IPS DF 6.9 (cell line): Measurements from ENCODE around the gene CD47.

Experiments used
- DNase-seq: peaks from one replicate; pipeline ENCODE4 v3.0.0-alpha.2; 2013; ENCODE audit warnings: low read depth, low spot score
- H3K27ac ChIP-seq: one replicate; pipeline ENCODE4 v1.5.1; 2013; ENCODE audit warnings: low read length, control low read depth
- H3K27me3 ChIP-seq: 2 replicates; pipeline ENCODE4 v1.6.1; 2013; ENCODE audit warnings: mild to moderate bottlenecking, low read length; ENCODE audit not compliant: control insufficient read depth, insufficient read depth
- H3K36me3 ChIP-seq: 2 replicates; pipeline ENCODE4 v1.6.1; 2013; ENCODE audit warnings: low read length; ENCODE audit not compliant: control insufficient read depth, insufficient read depth
- H3K4me1 ChIP-seq: 2 replicates; pipeline ENCODE4 v1.6.1; 2013; ENCODE audit warnings: low read length; ENCODE audit not compliant: control insufficient read depth, insufficient read depth
- H3K4me3 ChIP-seq: 2 replicates; pipeline ENCODE4 v1.5.1; 2013; ENCODE audit warnings: mild to moderate bottlenecking, low read length
- H3K9me3 ChIP-seq: 2 replicates; pipeline ENCODE4 v1.6.1; 2013; ENCODE audit warnings: low read length, inconsistent platforms; ENCODE audit not compliant: control insufficient read depth, insufficient read depth
- WGBS: extraction: QIAGEN DNeasy Blood & Tissue Kit; methylation state at CpG from one replicate; pipeline ENCODE4 v1.1.7; 2013; ENCODE audit warnings: mixed read lengths, missing lambda C conversion rate; ENCODE audit not compliant: insufficient read length, insufficient coverage; 5-methylcytosine and 5-hydroxymethylcytosine counted together

The CD47 gene

DNA sequence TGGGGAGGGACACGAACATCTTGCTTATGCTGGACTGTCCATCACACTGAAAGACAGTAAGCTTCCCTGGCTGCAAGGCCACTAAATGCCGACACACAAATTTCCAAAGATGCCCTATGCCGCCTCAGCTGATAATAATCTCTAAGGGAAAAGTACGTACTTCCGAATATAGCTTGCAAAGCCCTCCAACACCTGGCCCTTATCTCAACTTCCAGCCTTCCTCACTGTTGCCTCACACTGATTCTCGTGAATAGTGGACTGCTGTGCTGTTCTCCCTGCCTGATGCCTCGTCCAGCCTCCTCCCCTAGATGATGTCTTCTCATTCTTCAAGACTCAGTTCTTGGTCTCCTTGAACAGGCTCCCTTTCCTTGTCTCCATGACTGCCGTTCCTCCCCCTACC lies 72.3 kb downstream of the CD47 start:
- Histone ChIP-seq H3K4me3 (no peak overlapping the region), H3K27me3 (no peaks in the 10 kb centered on the region; the same call in 1 of the 2 replicates), H3K27ac (no peak overlapping the region), H3K9me3 (no peaks in the 10 kb centered on the region), H3K36me3 (no peaks in the 10 kb centered on the region), H3K4me1 (peaks cover 1% of the 10 kb centered on the region; the same call in 1 of the 2 replicates)
- DNase-seq, result no peak
- WGBS, result no CpG with 5 or more reads among the region's 8 CpGs

DNA sequence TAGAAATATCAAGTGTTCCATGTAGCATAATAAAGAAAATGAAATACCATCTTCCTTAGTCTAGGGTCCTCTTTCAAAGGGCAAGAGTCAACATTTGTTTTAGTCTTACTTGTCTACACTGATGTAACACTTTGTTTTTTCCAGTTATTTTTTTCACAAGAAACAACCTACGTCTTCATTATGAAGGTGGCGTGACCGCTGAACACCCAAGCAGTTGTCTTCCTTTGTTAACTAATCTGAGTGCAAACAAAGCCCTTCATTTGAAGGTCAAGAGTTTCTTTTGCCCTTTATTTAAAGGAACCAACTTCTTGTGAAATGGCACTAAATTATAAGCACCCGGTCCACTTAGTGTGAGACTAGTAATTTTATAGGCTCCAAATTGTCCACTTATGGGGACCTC lies 73.2 kb downstream of the CD47 start:
- no CpG with 5 or more reads among the region's 4 CpGs for WGBS
- Histone ChIP-seq H3K9me3 (no peaks in the 10 kb centered on the region), H3K4me3 (no peak overlapping the region), H3K27me3 (no peaks in the 10 kb centered on the region; the same call in 1 of the 2 replicates), H3K27ac (no peak overlapping the region), H3K4me1 (peaks cover 1% of the 10 kb centered on the region; the same call in 1 of the 2 replicates), H3K36me3 (no peaks in the 10 kb centered on the region)
- DNase-seq, result no peak

DNA sequence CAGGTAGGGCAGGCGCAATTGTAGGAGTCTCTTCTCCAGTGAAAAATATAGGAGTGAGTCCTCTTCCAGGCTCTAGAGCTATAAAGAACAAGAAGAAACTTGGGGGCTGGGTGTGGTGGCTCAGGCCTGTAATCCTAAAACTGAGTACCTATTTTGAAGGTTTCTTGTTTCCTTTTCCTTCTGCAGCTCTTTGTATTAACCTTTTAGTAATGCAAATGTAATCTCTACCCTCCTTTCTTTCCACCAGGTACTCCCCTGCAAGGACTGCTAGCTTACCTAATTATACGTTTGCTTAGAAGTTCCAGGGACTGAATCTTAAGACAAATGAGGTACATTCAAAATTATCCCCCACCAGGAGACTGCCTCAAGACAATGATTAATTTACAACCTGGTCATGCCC lies 75.9 kb downstream of the CD47 start:
- no peak overlapping the region for H3K4me3 ChIP-seq
- no peak for DNase-seq
- no peaks in the 10 kb centered on the region for H3K9me3 ChIP-seq
- H3K36me3 ChIP-seq, result no peaks in the 10 kb centered on the region
- peaks cover 1% of the 10 kb centered on the region; the same call in 1 of the 2 replicates for H3K4me1 ChIP-seq
- no peaks in the 10 kb centered on the region; the same call in 1 of the 2 replicates for H3K27me3 ChIP-seq
- H3K27ac ChIP-seq, result no peak overlapping the region
- WGBS, result no CpG with 5 or more reads among the region's 2 CpGs

DNA sequence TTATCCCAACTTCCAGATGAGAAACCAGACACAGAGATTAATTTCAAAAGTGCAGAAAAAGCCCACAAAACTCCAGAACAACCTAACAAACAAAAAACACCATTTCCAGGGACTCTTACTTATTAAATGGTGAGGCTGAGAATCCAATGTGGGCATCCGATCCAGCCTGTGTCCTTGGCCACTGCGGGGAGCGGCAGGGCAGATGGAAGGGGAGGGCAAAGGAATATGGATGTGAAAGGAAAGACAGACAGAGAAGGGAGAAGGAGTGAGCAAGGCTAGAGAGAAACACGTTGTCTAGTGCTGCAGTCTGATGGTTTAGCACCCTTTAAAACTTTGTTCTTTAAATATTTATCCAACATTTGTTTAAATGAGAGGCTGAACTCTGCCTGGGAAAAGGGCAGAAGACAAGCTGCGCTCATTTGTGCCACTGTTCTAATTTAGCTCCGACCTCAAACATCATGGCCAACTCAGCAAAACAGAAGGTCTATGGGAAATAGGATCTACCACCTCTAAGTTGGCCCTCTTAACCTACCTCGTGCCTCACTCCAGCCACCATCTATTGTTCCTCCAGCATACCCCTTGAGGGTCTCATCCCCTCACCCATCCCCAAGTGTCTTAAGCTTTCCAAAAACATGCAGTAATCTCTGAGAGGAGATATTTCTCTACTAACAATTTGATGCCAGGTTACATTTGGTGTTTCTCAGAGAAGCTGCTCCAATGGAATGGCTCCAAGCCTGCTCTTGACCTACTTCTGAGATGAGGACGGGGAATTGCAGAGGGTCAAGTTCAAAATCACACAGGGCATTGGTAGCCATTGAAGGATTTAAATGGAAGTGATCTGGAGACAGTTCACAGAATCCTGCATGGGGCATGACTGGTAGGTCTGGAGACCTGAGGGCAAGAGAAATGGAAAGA lies 77.4 kb downstream of the CD47 start:
- Histone ChIP-seq H3K36me3 (no peaks in the 10 kb centered on the region), H3K27me3 (no peaks in the 10 kb centered on the region), H3K4me3 (no peak overlapping the region), H3K4me1 (peaks cover 1% of the 10 kb centered on the region; the same call in 1 of the 2 replicates), H3K9me3 (no peaks in the 10 kb centered on the region), H3K27ac (no peak overlapping the region)
- WGBS, result no CpG with 5 or more reads among the region's 8 CpGs
- no peak for DNase-seq

DNA sequence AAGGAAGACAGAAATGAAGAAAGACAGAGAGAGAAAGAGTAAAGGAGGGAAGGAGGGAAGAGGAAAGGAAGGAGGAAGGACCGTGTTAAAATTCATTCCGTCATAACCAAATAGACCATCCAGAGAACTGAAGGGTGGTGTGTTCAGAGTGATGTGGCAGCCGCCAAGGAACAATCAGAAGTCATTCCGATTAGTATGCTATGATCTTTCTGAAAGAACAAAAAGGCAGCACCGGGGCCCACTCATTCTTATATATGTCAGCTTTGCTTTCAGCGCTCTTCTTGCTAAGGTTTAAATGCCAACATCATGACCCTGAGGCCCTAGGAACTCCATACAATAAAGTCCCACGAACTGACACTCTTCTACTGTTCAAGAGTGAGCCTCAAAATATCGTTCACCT lies 78.5 kb downstream of the CD47 start:
- Histone ChIP-seq H3K27ac (no peak overlapping the region), H3K4me1 (peaks cover 1% of the 10 kb centered on the region; the same call in 1 of the 2 replicates), H3K9me3 (no peaks in the 10 kb centered on the region), H3K36me3 (no peaks in the 10 kb centered on the region), H3K27me3 (no peaks in the 10 kb centered on the region), H3K4me3 (no peak overlapping the region)
- no CpG with 5 or more reads among the region's 8 CpGs for WGBS
- no peak for DNase-seq

DNA sequence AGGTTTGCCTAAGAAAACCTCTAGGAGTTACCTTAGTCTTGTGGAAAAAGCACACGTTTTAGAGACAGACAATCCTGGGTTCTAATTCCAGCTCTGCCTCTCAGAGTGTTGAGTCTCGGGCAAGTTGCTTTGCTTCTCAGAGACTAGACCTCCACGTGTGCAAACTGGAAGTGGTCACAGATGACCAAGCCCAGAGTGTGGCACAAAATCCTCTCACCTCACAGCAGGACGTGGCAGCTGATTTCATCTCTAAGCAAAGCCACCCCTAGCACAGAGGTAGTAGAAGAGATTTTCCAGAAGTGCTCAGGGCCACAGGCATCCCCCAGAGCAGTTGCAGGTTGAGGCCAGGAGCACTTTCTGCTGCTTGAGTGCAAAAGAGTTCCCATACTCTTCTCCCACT lies 79.2 kb downstream of the CD47 start:
- Histone ChIP-seq H3K9me3 (no peaks in the 10 kb centered on the region), H3K27me3 (no peaks in the 10 kb centered on the region), H3K4me1 (peaks cover 1% of the 10 kb centered on the region; the same call in 1 of the 2 replicates), H3K36me3 (no peaks in the 10 kb centered on the region), H3K27ac (no peak overlapping the region), H3K4me3 (no peak overlapping the region)
- no peak for DNase-seq
- no CpG with 5 or more reads among the region's 4 CpGs for WGBS

DNA sequence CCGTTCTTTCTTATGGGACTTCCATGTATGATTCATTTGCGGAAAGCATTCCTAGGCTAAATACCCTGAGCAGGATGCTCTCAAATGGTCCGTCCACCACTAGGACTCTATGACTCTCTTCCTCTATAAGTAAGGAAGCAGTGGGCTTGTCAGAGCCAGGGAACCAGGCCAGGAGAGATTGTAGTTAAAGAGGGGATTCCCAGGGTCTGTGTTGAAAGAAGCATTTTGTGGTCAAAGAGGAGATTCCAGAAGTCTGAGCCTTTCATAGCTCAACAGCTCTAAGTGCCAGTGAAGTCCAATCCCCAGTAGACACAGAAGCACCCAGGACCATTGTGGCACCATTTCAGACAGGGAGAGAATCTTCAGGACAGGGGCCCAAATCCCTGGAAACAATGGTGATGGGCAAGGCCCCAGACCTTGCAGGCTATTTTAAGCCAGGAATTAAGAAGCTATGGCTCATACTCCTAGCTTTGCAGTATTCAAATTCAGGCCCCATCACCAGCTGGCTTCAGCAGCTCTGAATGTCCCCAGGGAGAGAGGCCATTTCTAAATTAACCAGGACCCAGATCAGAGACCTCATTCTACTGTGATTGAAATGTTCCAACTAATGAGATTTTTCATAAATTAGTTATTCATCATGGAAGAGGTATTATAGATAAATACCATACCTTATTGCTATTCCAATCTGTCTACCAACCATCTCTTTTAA lies 81.7 kb downstream of the CD47 start:
- H3K27me3 ChIP-seq, result no peaks in the 10 kb centered on the region
- H3K4me3 ChIP-seq, result no peak overlapping the region
- WGBS, result no CpG with 5 or more reads among the region's 3 CpGs
- H3K9me3 ChIP-seq, result no peaks in the 10 kb centered on the region
- H3K4me1 ChIP-seq, result no peaks in the 10 kb centered on the region
- no peaks in the 10 kb centered on the region for H3K36me3 ChIP-seq
- H3K27ac ChIP-seq, result no peak overlapping the region
- no peak for DNase-seq

DNA sequence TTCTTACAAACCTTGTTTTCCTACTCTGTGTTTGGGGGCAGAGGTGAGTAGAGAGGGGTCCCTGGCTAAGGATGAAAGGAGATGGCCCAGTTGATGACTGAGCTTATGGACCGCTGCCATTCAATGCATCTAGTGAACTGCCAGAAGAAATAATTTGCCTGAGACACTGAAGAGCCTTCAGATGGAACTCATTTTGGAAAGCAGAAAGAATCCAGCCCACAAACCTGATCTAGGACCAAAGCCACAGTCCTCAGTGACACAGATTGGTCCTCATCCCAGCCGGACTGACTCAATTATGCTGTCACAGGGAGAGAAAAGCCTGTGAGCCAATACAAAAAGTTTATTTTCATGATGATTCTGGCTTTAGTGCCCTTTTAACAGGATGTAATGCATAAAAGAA lies 82.7 kb downstream of the CD47 start:
- no peak overlapping the region for H3K4me3 ChIP-seq
- no peak overlapping the region for H3K27ac ChIP-seq
- no peaks in the 10 kb centered on the region for H3K27me3 ChIP-seq
- no peaks in the 10 kb centered on the region for H3K4me1 ChIP-seq
- no peak for DNase-seq
- WGBS, result no CpG with 5 or more reads among the region's 2 CpGs
- H3K9me3 ChIP-seq, result no peaks in the 10 kb centered on the region
- no peaks in the 10 kb centered on the region for H3K36me3 ChIP-seq

DNA sequence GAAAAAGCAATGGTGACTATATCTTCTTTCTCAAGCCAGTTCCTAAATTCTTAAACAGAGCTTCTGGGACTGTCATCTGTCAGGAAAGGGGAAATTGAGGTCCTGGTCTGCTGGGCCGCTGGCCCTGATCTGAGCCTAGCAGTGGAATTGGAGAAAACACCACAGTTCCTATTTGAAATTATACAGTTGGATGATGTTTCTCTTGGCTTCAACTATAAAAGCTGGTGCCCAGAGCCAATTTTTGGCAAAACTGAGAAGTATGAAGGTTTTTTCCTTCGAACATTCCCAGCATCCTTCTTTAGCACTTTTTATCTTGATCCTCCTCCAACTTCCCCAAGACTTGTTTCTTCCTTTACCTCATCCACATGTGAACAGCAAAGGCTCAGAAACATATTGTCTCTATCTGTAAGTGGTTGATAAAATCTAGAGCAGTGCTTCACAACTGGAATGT lies 83.9 kb downstream of the CD47 start:
- H3K4me3 ChIP-seq, result no peak overlapping the region
- no peaks in the 10 kb centered on the region for H3K36me3 ChIP-seq
- DNase-seq, result no peak
- WGBS, result no CpG with 5 or more reads among the region's 2 CpGs
- H3K9me3 ChIP-seq, result no peaks in the 10 kb centered on the region
- H3K27ac ChIP-seq, result no peak overlapping the region
- no peaks in the 10 kb centered on the region for H3K27me3 ChIP-seq
- H3K4me1 ChIP-seq, result no peaks in the 10 kb centered on the region

DNA sequence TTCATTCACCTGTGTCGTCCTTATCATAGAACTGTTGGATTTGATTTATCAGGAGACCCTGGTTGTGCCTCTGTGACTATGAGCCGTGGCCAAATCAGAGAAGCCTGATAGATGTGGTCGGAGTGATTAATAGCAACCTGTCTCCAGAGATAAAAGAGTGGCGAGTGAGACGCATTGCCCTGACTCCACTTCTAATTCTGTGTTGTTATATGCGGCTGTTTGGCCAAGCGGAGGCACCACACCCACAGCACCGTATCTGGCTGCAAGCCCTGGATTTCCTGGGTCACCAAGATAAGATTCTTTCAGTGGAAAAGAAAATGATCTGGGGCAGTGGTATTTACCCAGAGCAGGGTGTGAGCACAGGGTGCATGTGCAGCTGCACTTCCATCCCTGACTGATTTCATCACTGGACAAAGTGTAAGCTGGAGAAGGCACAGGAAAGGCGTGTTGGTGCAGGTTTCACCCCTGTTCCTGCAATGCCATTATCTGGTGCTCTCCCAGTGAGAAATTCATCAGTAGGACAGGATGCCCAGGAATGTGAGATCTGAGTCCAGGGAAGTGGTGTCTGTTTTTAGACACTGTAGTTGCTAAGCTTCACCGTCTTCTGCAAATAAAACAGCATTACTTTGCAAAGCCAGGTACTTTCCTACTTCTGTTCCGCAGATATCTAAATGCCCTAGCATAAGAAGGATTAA lies 84.6 kb downstream of the CD47 start:
- WGBS, result no CpG with 5 or more reads among the region's 11 CpGs
- Histone ChIP-seq H3K4me1 (no peaks in the 10 kb centered on the region), H3K9me3 (no peaks in the 10 kb centered on the region), H3K27me3 (no peaks in the 10 kb centered on the region), H3K27ac (no peak overlapping the region), H3K36me3 (no peaks in the 10 kb centered on the region), H3K4me3 (no peak overlapping the region)
- DNase-seq, result no peak
